K562 (cell line): ENCODE measurements around the gene LYPD5.

ENCODE experiments used
- BACH1 ChIP-seq: fragments of 200-800 bp; sonication (Bioruptor generic); IDR thresholded peaks from 2 replicates; pipeline ENCODE4 v1.6.1; 2016; ENCODE audit warnings: missing genetic modification characterization, missing compliant biosample characterization
- CTCF ChIP-seq, 3 experiments: IDR thresholded peaks in 2 of 3; conservative IDR thresholded peaks in 1 of 3; 2 replicates each; pipeline ENCODE4 v1.5.1; 2011 to 2012; ENCODE audit warnings: low read length in 3 of 3, mild to moderate bottlenecking in 3 of 3, control low read depth in 2 of 3, improper control_type of control experiment in 1 of 3, inconsistent platforms in 1 of 3, low read depth in 1 of 3, mixed read lengths in 1 of 3, moderate library complexity in 1 of 3; ENCODE audit not compliant: insufficient read depth in 2 of 3
- IRF2 ChIP-seq: sonication (generic); formaldehyde crosslinking; IDR thresholded peaks from 2 replicates; pipeline ENCODE4 v1.8.1; 2022; ENCODE audit warnings: mild to moderate bottlenecking, missing genetic modification reagents
- KLF10 ChIP-seq: fragments of 250-450 bp; sonication (Bioruptor Pico); IDR thresholded peaks from 2 replicates; pipeline ENCODE4 v1.6.1; 2021; ENCODE audit warnings: matching md5 sums
- MYC ChIP-seq, 2 experiments: fragments of 250-450 bp in 1 of 2; sonication (Bioruptor Pico) in 1 of 2; IDR thresholded peaks; 2 replicates each; pipeline versions ENCODE4 v1.5.1 to v1.6.1; 2012 to 2021; ENCODE audit warnings: low read depth in 2 of 2, borderline replicate concordance in 1 of 2, improper control_type of control experiment in 1 of 2, low read length in 1 of 2, mild to moderate bottlenecking in 1 of 2, moderate library complexity in 1 of 2
- PPARD ChIP-seq: fragments of 250-450 bp; sonication (Bioruptor Pico); IDR thresholded peaks from 2 replicates; pipeline ENCODE4 v1.8.0; 2022; ENCODE audit warnings: inconsistent platforms, mild to moderate bottlenecking, moderate library complexity
- REST ChIP-seq, 2 experiments: fragments of 450-650 bp; formaldehyde crosslinking in 1 of 2; IDR thresholded peaks; 2 replicates each; pipeline versions ENCODE4 v1.4.0 to v1.6.1; 2014 to 2020; ENCODE audit warnings: mild to moderate bottlenecking in 2 of 2, borderline replicate concordance in 1 of 2, low read depth in 1 of 2
- RFX5 ChIP-seq: IDR thresholded peaks from 2 replicates; pipeline ENCODE4 v1.6.1; 2011; ENCODE audit warnings: low read depth, mild to moderate bottlenecking, improper control_type of control experiment, low read length
- TAF1 ChIP-seq: IDR thresholded peaks from 2 replicates; pipeline ENCODE4 v1.6.1; 2011; ENCODE audit warnings: mild to moderate bottlenecking, low read length, moderate library complexity; ENCODE audit not compliant: insufficient read depth, control insufficient read depth, severe bottlenecking; ENCODE audit errors: extremely low read depth
- ZFP36 ChIP-seq: fragments of 150-350 bp; IDR thresholded peaks from 2 replicates; pipeline ENCODE4 v1.6.1; 2018; ENCODE audit warnings: low read length, low read depth; ENCODE audit not compliant: partially characterized antibody

GRCh38 chr19:43789029-43789428 is 13.2 kb downstream of the LYPD5 start:
- no peak for TF ChIP-seq PPARD (CRISPR knock-in tag)
- TF ChIP-seq IRF2 (CRISPR knock-in tag): no peak
- TF ChIP-seq TAF1: no peak
- peak; percentile 72; the same call in 1 of the 2 replicates for TF ChIP-seq BACH1 (tag)
- TF ChIP-seq CTCF (IDR thresholded peaks at IDR 0.05 in 2 of 3, conservative IDR thresholded peaks at IDR 0.05 in 1 of 3; ENCODE audit: insufficient read depth in 2 of 3, low read depth in 1 of 3, low read length in 3 of 3): no peak
- no peak for TF ChIP-seq RFX5
- peak; percentile 100 for TF ChIP-seq REST (IDR thresholded peaks at IDR 0.05; ENCODE audit: borderline replicate concordance)
- peak; percentile 97 for TF ChIP-seq REST (CRISPR knock-in tag; IDR thresholded peaks at IDR 0.05; ENCODE audit: low read depth)
- TF ChIP-seq MYC (IDR thresholded peaks at IDR 0.05; ENCODE audit: low read depth, low read length): no peak
- no peak for TF ChIP-seq MYC (CRISPR knock-in tag; IDR thresholded peaks at IDR 0.05; ENCODE audit: borderline replicate concordance, low read depth)
- no peak for TF ChIP-seq KLF10 (CRISPR knock-in tag)
- no peak for TF ChIP-seq ZFP36
